NCI-H2081 (cell line): ENCODE data around the gene PLEKHH2.
"Not testable (repeated sequence)": the region's sequence is repeated elsewhere in the genome, so short reads cannot be mapped to it uniquely, and the experiment has no call there.

Experiments
- DNase-seq, 2 experiments: peaks; one replicate each; lab custom pipeline; 2025; lab: John Stamatoyannopoulos, UW

PLEKHH2 gene

DNA sequence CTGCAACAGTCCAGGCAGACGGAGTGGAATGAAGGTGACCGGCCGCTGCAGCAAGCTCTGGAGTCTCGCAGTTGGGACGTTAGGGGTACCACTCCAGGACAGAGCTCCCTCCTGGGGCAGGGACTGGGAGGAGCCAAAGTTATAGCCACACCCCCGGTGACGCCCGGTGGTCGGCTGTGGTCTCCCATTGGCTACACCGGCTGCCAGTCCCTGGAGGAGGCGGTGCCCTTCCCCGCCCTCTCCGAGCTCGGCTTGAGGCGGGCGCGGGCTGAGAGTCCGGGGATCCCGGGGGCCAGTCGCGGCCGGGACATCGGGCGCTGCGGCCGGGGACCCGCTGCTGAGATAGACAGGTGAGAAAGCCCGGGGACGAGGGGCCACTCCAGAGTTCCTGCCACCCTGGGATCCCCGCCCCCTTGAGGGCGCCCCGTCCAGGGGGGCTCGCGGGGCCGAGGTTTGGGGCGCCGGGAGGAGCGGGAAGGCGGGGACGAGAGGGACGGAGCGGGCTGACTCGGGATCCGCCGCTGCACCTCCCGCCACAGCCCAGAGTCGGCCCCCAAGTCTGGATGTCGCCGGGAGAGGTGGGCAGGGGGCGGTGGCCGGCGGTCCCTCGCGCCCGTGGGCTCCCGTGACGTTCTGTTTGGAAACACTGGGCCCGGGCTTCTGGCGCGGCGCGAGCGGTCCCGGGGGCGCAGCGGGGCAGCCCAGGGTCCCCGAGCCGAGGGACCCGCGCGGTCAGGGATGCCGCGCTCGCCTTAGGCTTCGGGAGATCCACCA is at the start of gene PLEKHH2:
PLEKHH2 (plus strand) TSS at position 231 of the 774 bp plus-strand sequence. CDS start 7,414 bp downstream, outside the sequence.
- DNase-seq = peak; percentile 70 to 75

DNA sequence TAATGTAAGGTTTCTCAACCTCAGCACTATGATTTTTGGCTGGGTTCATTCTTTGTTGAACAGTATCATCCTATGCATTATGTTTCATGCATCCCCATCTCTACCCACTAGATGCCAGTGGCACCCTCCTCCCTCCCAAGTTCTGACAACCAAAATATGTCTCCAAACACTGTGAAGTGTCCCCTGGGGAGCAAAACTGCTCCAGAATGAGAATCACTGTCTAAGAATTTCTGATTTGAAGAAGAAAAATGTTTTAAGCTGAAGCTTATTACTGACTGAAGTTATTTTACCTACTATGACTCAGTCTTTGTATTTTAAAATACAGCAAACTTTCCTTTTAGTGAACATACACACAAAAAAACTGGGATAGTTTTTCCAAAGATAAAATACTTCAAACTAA is 44.6 kb upstream of the PLEKHH2 start:
- no peak for DNase-seq

- no peak for DNase-seq
These were observed 43.8 kb upstream of the PLEKHH2 start for GRCh38 chr2:43593254-43593653.

- DNase-seq = no peak
These were observed 42.2 kb upstream of the PLEKHH2 start for GRCh38 chr2:43594875-43595274.

DNA sequence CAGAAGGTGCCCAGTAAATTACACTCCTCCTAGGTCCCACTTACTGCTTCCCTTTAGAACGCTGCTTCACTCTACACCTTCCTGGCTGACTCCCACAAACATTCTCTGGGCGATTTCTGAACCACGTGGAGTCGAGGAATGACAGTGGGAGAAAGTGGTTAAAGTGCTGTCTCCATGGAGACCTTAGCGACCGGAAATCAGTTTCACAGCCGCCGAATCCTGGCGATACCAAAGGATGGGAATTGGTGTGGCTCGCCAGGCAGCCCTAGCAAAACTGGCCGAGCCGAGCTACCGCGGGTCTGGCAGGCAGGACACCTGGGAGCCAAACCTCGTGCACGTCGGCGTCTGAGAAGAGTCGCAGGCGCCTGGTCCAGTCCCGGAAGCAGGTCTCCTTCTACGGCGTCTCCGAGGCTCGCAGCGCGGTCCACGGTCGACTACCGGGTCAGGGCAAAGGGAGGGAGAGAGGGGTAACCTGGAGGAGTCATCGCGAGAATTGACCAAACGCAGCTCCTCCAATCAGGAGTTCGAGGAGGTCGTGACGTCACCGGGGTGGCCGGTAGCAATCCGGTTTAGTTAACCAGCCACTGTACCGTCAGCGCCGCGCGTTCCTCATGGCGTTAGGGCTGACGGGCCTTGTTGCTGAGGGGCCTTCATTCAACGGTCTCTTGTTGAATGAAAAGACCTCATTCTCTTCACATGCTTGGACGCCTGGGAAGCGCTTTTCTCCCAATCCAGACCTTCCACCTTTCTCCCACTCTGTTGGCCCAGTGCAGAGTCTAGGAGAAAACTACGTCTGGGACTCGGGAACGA is 41.3 kb upstream of the PLEKHH2 start, which contains the start of gene THADA:
THADA (minus strand) TSS at position 436 of the 810 bp plus-strand sequence. CDS start 3,646 bp downstream, outside the sequence.
- DNase-seq = peak; percentile 99 to 100

DNA sequence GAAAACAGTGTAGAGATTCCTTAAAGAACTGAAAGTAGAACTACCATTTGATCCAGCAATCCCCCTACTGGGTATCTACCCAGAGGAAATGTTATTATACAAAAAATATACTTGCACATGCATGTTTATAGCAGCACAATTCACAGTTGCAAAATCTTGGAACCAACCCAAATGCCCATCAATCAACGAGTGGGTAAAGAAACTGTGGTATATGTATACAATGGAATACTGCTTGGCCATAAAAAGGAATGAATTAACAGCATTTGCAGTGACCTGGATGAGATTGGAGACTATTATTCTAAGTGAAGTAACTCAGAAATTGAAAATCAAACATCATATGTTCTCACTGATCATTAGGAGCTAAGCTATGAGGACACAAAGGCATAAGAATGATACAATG is 36.5 kb upstream of the PLEKHH2 start:
- not testable (repeated sequence) for DNase-seq

DNA sequence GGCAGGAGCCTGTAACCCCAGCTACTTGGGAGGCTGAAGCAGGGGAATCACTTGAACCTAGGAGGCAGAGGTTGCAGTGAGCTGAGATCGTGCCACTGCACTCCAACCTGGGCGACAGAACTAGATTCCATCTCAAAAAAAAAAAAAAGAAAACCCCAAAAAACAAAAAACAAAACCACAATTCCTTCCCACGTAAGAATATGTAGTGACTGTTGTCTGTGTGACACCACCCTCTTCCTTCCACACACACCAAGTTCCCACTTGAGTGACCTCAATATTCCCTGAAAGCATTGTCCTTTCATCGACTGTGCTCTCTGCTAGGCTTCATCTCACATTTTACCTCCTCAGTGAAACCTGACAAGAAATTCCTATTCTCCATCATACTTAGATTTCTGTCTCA is 32.4 kb upstream of the PLEKHH2 start:
- DNase-seq = no peak

- DNase-seq = peak; percentile 7 to 65
These were observed 31.9 kb upstream of the PLEKHH2 start for GRCh38 chr2:43605079-43605655.

DNA sequence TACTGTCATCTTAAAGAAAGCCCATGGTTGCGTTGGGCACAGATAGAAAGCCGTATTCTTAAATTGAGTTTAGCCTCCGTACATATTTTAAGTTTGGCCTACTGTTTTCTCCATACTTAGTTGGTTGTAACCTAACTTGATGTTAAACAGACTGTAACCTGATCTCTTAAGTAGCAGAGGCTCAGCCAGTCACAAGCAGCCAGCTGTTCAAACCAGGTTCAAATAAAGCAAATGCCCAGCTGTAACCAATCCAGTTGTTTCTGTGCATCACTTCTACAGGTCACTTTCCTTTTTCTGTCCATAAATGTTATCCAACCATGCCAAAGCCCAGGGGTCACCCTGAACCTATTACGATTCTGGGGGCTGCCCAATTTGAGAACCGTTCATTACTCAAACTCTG is 31.2 kb upstream of the PLEKHH2 start:
- DNase-seq = peak; percentile 0 to 45

GRCh38 chr2:43609290-43609918 is 27.7 kb upstream of the PLEKHH2 start:
- DNase-seq = peak; percentile 66 to 71

DNA sequence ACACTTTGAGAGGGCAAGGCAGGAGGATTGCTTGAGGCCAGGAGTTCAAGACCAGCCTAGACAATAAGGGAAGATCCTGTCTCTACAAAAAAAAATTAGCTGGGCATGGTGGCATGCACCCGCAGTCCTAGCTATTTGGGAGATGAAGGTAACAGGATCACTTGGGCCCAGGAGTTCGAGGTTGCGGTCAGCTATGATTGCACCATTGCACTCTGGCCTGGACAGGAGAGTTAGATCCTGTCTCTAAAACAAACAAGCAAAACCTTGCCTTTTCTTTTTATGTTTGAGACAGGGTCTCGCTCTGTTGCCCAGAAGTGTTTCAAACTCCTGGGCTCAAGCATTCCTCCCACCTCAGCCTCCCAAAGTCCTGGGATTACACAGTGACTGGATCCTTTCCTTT is 26.7 kb upstream of the PLEKHH2 start:
- DNase-seq = no peak

DNA sequence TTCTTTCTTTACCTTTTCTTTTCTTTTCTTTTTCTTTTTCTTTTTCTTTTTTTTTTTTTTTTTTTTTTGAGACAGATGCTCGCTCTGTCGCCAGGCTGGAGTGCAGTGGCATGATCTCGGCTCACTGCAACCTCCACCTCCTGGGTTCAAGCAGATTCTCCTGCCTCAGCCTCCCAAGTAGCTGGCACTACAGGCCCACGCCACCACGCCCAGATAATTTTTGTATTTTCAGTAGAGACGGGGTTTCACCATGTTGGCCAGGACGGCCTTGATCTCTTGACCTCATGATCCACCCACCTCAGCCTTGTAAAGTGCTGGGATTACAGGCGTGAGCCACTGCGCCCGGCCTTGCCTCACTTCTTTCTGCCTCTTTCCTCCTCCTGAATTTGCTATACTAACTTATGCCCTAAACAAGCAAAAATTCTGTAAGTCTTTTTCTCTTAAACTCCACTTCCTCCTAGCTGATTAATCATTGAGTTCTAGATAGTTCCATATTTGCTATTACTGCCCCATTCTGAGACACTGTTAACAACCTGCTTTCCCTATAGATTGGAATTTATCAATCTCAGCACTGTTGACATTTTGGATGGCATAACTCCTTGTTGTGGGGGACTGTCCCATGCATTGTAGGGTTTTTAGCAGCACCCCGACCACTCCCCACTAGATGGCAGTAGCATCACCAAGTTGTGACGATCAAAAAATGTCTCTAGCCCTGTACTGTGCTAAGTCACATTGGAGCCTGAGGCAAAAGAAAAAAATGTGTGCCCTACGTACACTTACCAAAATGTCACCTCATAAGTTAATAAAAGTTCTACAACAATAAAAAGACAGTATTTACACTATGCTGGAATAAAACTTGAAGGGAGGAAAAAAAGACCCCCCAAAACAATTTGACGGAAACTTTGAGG is 24.8 kb upstream of the PLEKHH2 start:
- peak; percentile 62 to 74 for DNase-seq

DNA sequence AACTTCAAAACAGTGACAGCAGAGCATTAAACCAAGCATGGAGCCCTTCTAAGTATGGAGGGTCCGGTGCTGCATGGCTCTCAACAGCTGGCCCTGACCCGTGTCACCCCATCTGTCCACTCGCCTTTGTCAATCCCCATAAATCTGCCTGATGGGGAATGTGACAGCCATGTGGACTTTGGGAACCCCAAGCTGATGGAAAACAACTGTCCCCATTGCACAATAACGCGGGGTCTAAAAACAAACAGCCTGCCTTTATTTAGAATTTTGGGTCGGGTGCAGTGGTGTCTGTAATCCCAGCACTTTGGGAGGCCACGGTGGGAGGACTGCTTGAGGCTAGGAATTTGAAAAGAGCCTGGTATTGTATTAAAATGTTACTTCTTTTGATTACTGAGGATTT is 24.1 kb upstream of the PLEKHH2 start:
- no peak for DNase-seq

- no peak for DNase-seq
These were observed 19.9 kb upstream of the PLEKHH2 start for GRCh38 chr2:43616967-43617680.

DNA sequence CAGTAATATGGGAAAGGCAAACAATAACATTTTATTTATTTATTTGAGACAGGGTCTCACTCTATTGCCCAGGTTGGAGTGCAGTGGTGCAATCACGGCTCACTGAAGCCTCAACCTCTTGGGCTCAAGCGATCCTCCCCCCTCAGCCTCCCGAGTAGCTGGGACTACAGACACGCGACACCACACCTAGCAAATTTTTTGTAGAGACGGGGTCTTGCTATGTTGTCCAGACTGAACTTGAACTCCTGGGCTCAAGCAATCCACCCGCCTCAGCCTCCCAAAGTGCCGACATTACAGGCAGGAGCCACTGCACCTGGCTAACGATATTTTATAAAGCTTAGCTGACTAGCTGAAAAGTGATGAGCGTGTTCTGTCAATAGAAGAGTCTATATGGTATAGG is 17.5 kb upstream of the PLEKHH2 start:
- no peak for DNase-seq

DNA sequence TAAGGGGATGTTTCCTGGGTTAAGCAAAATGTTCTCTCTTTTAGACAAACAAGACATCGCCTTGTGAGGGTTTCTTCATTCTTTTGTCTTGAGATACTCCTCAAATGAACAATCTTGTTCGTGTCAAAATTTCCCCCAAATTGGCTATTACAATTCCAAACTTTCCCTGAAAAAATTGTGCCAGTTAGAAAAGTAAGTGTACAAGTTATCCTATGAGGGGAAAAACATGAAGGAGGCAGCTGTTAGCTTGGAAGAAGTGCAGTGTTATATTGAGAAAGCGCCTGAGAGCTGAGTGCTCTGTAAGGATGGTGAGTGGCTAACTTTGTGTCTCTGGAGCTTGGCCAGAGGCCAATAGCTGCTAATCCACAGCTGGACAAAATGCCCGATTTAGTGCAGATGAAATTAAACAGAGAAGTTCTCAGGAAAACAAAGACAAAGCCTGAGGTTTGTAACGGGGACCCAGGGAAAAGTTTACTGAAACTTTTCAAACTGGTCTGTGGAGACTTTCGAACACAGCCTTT is 14.1 kb upstream of the PLEKHH2 start:
- no peak for DNase-seq

DNA sequence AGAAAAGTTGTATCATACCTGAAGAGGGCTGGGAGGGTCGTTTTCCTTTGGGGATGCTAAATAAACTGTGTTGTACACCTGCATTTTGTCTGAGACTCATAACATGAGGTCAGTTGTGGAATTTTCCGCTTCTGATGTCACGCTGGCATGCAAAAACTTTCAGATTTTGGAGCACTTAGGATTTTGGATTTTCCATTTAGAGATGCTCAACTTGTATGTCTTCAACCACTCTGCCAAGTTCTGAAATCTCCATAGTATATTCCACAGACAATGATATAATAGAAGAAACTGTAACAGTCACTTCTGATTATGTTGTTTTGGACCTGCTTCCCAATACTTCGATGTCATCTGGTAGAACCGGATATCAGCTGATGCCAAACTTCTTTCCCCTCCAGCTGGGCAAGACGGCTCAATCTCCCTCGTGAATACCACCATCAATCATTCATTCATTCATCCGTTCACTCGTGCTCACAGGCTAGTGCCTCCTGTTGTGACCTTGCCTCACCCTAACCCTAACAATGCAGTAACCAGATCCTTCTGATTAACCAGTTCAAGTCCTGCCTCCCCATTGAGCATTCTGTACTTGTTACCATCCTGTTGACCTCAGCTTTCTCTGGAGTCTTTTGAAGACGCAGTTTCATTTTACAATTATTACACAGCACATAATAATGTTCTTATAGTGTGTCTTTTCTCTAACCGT is 5.3 kb upstream of the PLEKHH2 start:
- DNase-seq = no peak

- peak; percentile 67 to 96 for DNase-seq
These were observed 2.3 kb upstream of the PLEKHH2 start for GRCh38 chr2:43634604-43635306.

DNA sequence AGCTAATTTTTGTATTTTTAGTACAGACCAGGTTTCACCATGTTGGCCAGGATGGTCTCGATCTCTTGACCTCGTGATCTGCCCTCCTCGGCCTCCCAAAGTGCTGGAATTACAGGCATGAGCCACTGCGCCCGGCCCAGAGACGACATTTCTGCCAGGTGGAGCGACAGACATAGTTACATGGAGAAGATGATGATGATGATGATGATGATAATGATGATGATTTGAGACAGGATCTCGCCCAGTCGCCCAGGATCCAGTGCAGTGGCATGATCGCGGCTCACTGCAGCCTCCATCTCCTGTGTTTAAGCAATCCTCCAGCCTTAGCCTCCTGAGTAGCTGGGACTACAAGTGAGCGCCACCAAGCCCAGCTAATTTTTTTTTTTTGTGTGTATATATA is 907 bp upstream of the PLEKHH2 start:
- not testable (repeated sequence) for DNase-seq
